GM19395 (cell line): ENCODE results near the gene PBX1.

Source experiments
- ATAC-seq: cut with Tn5 transposase; IDR thresholded peaks from one replicate; pipeline ENCODE4 v1.9.1; 2021; ENCODE audit warnings: mild to moderate bottlenecking, moderate library complexity; ENCODE audit not compliant: unreplicated experiment

Gene PBX1

GRCh38 chr1:164748253-164748899, 189.4 kb downstream of the PBX1 start:
- ATAC-seq, result no peak

GRCh38 chr1:164753521-164754077, 194.6 kb downstream of the PBX1 start:
- ATAC-seq, result no peak

- ATAC-seq, result no peak
Measured at GRCh38 chr1:164754088-164754600, 195.2 kb downstream of the PBX1 start.

- ATAC-seq, result no peak
Measured at GRCh38 chr1:164755690-164756089, 196.7 kb downstream of the PBX1 start.

GRCh38 chr1:164756741-164757140, 197.8 kb downstream of the PBX1 start:
- no peak for ATAC-seq

- no peak for ATAC-seq
Measured at GRCh38 chr1:164757625-164758024, 198.6 kb downstream of the PBX1 start.

GRCh38 chr1:164759144-164759920, 200.3 kb downstream of the PBX1 start:
- no peak for ATAC-seq

GRCh38 chr1:164759979-164760469, 201.0 kb downstream of the PBX1 start:
- no peak for ATAC-seq

- no peak for ATAC-seq
Measured at GRCh38 chr1:164760569-164760968, 201.6 kb downstream of the PBX1 start.

GRCh38 chr1:164761009-164761408, 202.0 kb downstream of the PBX1 start:
- ATAC-seq, result no peak

- no peak for ATAC-seq
Measured at GRCh38 chr1:164763098-164763497, 204.1 kb downstream of the PBX1 start.

GRCh38 chr1:164764333-164764732, 205.3 kb downstream of the PBX1 start:
- ATAC-seq, result no peak

GRCh38 chr1:164765557-164765956, 206.6 kb downstream of the PBX1 start:
- no peak for ATAC-seq

- no peak for ATAC-seq
Measured at GRCh38 chr1:164765992-164766720, 207.2 kb downstream of the PBX1 start.

GRCh38 chr1:164767752-164768402, 208.9 kb downstream of the PBX1 start:
- no peak for ATAC-seq

GRCh38 chr1:164768619-164769018, 209.6 kb downstream of the PBX1 start:
- ATAC-seq, result no peak

- no peak for ATAC-seq
Measured at GRCh38 chr1:164769486-164770130, 210.6 kb downstream of the PBX1 start.

GRCh38 chr1:164770131-164770529, 211.1 kb downstream of the PBX1 start:
- ATAC-seq, result no peak

- no peak for ATAC-seq
Measured at GRCh38 chr1:164771041-164771618, 212.1 kb downstream of the PBX1 start.
